Measurements from ENCODE around the gene HOXC9.

HOXC9 gene

DNA sequence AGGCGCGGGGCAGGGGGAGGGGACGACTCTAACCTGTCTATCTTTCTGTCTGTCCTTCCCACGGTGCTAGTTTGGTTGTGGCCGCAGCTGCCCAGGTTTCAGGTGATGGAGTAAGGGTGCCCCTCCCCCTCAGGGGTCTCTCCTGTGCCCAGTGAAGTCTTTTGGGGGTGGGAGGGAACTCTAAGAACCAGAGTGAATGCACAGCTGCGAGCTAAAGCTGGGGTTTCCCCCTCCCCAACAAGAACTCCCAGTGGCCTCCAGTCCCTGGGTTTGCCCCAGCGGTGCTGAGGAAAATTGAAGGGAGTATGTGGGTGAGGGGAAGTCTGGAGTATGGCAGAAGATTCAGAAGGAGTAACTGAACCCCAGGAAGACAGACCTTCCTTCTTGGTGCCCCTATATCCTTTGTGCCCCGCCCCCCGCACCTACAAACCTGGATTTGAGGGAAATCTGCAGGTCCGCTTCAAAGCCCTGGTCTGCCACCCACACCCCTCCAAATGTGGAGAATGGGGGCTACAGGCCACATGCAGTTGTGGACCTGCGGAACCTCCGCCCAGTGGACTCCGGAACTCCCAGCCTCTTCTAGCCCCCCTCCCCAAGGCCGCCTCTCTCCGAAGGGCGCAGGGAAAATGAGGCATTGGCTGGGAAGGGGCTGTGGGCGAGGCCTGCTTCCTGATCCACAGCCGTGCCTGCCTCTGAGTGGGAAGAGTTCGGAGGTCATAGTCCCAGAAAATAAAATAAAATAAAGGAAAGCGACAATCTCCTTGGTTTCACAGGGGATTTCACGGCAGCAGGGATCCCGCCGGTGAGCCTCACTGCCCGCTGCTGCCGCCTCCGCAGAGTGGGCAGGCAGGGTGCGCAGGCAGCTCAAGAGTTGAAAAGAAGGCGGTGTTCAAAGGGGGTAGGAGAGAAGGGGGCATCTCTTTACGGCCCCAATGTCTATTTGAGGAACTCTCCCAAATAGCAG, 3.4 kb upstream of the HOXC9 start:
- Histone ChIP-seq H3K27me3 (ENCODE audit: control insufficient read depth, insufficient read depth, low read length) (peaks cover 100% of the 10 kb centered on the region), H3K4me3 (ENCODE audit: low read depth, low read length) (peak overlapping the region; percentile 32), H3K36me3 (ENCODE audit: control insufficient read depth, insufficient read depth, low read length) (no peaks in the 10 kb centered on the region), H3K4me1 (ENCODE audit: control insufficient read depth, insufficient read depth, low read length) (no peaks in the 10 kb centered on the region), H3K9ac (ENCODE audit: low read depth, low read length) (no peak overlapping the region), H3K9me3 (ENCODE audit: control insufficient read depth, insufficient read depth, low read length) (no peaks in the 10 kb centered on the region)

GRCh38 chr12:53997204-53998109, 2.5 kb upstream of the HOXC9 start:
- no peaks in the 10 kb centered on the region for H3K36me3 ChIP-seq (ENCODE audit: control insufficient read depth, insufficient read depth, low read length)
- no peaks in the 10 kb centered on the region for H3K4me1 ChIP-seq (ENCODE audit: control insufficient read depth, insufficient read depth, low read length)
- H3K27me3 ChIP-seq (ENCODE audit: control insufficient read depth, insufficient read depth, low read length), result peaks cover 100% of the 10 kb centered on the region
- peak overlapping the region; percentile 22 for H3K4me3 ChIP-seq (ENCODE audit: low read depth, low read length)
- no peaks in the 10 kb centered on the region for H3K9me3 ChIP-seq (ENCODE audit: control insufficient read depth, insufficient read depth, low read length)
- no peak overlapping the region for H3K9ac ChIP-seq (ENCODE audit: low read depth, low read length)

DNA sequence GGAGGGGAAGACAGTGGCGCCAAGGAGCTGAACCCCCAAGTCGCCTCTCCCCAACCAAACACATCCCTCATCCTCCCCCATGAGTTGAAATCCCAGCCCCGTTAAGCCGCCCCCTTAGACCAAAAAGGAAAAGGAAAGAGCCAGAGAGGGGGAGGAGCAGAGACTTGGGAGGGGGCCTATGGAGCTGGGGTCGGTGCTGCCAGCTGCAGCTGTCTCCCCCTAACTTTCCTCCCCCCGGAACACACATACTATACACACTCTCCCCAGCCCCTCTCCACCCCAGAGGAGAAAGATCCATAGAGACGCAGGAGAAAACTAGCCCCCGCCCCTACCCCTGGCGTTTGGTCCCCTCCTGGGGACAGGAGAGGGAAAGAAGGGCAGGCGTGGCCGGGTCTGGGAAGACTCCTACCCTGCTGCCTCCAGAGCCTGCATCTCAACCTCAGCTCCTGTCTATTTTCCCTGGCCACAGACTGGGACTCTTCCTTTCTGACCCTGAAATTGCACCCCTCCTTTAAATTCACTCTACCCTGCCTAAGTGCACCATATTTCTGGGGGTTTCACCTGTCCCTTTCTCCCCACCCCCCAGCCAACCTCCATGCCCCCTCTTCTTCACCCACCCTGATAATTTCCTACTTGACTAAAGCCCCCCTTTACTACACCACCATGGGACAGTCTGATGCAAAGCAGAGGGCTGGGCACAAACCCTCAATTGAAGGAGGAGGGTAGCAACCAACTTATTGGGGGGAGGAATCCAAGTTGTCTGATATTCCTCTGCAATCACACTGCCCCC, 1.7 kb upstream of the HOXC9 start:
- peak overlapping the region; percentile 22 for H3K4me3 ChIP-seq (ENCODE audit: low read depth, low read length)
- no peaks in the 10 kb centered on the region for H3K36me3 ChIP-seq (ENCODE audit: control insufficient read depth, insufficient read depth, low read length)
- no peaks in the 10 kb centered on the region for H3K4me1 ChIP-seq (ENCODE audit: control insufficient read depth, insufficient read depth, low read length)
- no peaks in the 10 kb centered on the region for H3K9me3 ChIP-seq (ENCODE audit: control insufficient read depth, insufficient read depth, low read length)
- H3K9ac ChIP-seq (ENCODE audit: low read depth, low read length), result no peak overlapping the region
- peaks cover 100% of the 10 kb centered on the region for H3K27me3 ChIP-seq (ENCODE audit: control insufficient read depth, insufficient read depth, low read length)

- no peak overlapping the region for H3K9ac ChIP-seq (ENCODE audit: low read depth, low read length)
- H3K4me3 ChIP-seq (ENCODE audit: low read depth, low read length), result no peak overlapping the region
- H3K27me3 ChIP-seq (ENCODE audit: control insufficient read depth, insufficient read depth, low read length), result peaks cover 100% of the 10 kb centered on the region
- no peaks in the 10 kb centered on the region for H3K4me1 ChIP-seq (ENCODE audit: control insufficient read depth, insufficient read depth, low read length)
- H3K36me3 ChIP-seq (ENCODE audit: control insufficient read depth, insufficient read depth, low read length), result no peaks in the 10 kb centered on the region
- no peaks in the 10 kb centered on the region for H3K9me3 ChIP-seq (ENCODE audit: control insufficient read depth, insufficient read depth, low read length)
Measured at GRCh38 chr12:53998900-53999236, 1.1 kb upstream of the HOXC9 start.

- Histone ChIP-seq H3K4me3 (ENCODE audit: low read depth, low read length) (peak overlapping the region; percentile 32), H3K9ac (ENCODE audit: low read depth, low read length) (no peak overlapping the region), H3K27me3 (ENCODE audit: control insufficient read depth, insufficient read depth, low read length) (peaks cover 100% of the 10 kb centered on the region)
Measured at GRCh38 chr12:53999559-54000115, 324 bp upstream of the HOXC9 start.

DNA sequence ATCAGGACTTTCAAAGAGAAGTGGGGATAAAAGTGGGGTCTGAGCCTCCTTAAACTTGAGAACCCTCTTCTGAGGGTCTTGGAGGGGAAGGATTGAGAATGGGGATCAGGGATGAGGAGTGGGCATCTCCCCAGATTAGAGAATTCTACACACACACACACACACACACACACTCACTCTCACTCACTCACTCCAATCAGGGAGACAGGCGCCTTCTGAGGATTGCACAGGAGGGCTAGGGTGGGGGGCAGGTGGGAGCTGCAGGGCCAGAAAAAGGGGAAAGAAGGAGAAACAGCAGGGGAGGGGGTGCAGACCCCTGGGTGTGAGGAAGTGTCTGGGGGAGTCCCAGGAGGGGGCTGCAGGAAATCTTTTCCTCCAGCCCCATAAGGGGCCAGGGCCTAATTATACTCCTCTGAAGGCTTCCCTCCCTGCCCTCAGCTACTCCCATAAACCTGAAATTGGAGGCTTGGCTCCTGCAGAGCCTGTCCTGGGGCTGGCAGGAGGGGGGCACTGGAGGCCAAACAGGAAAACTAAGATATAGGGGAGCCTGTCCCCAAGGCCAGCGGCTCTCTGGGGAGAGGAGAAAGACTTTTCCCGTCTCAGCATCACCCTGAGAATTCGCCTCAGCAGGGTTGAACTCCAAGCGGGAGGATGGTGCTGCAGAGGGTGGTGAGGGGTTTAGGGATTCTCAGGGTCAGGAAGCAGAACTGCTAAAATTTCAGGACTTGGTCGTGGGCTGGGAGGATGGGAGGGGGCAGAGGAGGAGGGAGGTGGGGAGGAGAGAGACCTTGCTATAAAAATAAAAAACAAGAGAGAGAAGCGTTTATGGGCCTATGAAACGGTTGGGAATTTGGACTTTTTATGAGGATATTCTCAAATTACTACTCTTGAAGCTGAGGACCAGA, 1.6 kb downstream of the HOXC9 start:
- no peaks in the 10 kb centered on the region for H3K4me1 ChIP-seq (ENCODE audit: control insufficient read depth, insufficient read depth, low read length)
- no peak overlapping the region for H3K4me3 ChIP-seq (ENCODE audit: low read depth, low read length)
- H3K36me3 ChIP-seq (ENCODE audit: control insufficient read depth, insufficient read depth, low read length), result no peaks in the 10 kb centered on the region
- no peaks in the 10 kb centered on the region for H3K9me3 ChIP-seq (ENCODE audit: control insufficient read depth, insufficient read depth, low read length)
- peaks cover 100% of the 10 kb centered on the region for H3K27me3 ChIP-seq (ENCODE audit: control insufficient read depth, insufficient read depth, low read length)
- H3K9ac ChIP-seq (ENCODE audit: low read depth, low read length), result no peak overlapping the region

More at GRCh38 chr12:53999559-54000115, 324 bp upstream of the HOXC9 start:
- H3K4me1 ChIP-seq (ENCODE audit: control insufficient read depth, insufficient read depth, low read length), result no peaks in the 10 kb centered on the region
- H3K36me3 ChIP-seq (ENCODE audit: control insufficient read depth, insufficient read depth, low read length), result no peaks in the 10 kb centered on the region
- no peaks in the 10 kb centered on the region for H3K9me3 ChIP-seq (ENCODE audit: control insufficient read depth, insufficient read depth, low read length)

DNA sequence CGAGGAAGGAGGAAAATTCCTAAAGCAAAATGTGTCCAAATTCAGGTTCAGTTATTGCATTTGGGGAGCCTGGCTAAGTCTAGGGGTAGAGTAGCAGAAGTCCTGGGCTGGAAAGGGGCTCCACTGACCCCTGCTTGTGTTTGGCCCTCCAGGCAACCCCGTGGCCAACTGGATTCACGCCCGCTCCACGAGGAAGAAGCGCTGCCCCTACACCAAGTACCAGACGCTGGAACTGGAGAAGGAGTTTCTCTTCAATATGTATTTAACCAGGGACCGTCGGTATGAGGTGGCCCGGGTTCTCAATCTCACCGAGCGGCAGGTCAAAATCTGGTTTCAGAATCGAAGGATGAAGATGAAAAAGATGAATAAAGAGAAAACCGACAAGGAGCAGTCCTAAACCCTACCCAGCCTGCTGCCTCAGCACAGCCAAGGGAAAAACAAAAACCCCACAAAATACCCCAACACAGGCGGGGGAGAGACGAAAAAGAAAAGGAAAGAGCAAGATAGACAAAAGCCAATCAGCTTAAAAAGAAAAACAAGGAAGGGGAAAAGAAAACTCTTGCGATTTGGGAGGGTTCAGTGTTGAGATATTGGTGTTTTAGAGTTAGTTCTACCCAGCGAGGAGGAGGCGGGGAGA, 2.4 kb downstream of the HOXC9 start:
- no peaks in the 10 kb centered on the region for H3K9me3 ChIP-seq (ENCODE audit: control insufficient read depth, insufficient read depth, low read length)
- H3K4me3 ChIP-seq (ENCODE audit: low read depth, low read length), result peak overlapping the region; percentile 5
- no peaks in the 10 kb centered on the region for H3K4me1 ChIP-seq (ENCODE audit: control insufficient read depth, insufficient read depth, low read length)
- no peak overlapping the region for H3K9ac ChIP-seq (ENCODE audit: low read depth, low read length)
- H3K27me3 ChIP-seq (ENCODE audit: control insufficient read depth, insufficient read depth, low read length), result peaks cover 100% of the 10 kb centered on the region
- H3K36me3 ChIP-seq (ENCODE audit: control insufficient read depth, insufficient read depth, low read length), result no peaks in the 10 kb centered on the region

GRCh38 chr12:54002915-54003389, 3.0 kb downstream of the HOXC9 start:
- Histone ChIP-seq H3K9me3 (ENCODE audit: control insufficient read depth, insufficient read depth, low read length) (no peaks in the 10 kb centered on the region), H3K36me3 (ENCODE audit: control insufficient read depth, insufficient read depth, low read length) (no peaks in the 10 kb centered on the region), H3K27me3 (ENCODE audit: control insufficient read depth, insufficient read depth, low read length) (peaks cover 100% of the 10 kb centered on the region), H3K9ac (ENCODE audit: low read depth, low read length) (no peak overlapping the region), H3K4me1 (ENCODE audit: control insufficient read depth, insufficient read depth, low read length) (no peaks in the 10 kb centered on the region), H3K4me3 (ENCODE audit: low read depth, low read length) (no peak overlapping the region)

DNA sequence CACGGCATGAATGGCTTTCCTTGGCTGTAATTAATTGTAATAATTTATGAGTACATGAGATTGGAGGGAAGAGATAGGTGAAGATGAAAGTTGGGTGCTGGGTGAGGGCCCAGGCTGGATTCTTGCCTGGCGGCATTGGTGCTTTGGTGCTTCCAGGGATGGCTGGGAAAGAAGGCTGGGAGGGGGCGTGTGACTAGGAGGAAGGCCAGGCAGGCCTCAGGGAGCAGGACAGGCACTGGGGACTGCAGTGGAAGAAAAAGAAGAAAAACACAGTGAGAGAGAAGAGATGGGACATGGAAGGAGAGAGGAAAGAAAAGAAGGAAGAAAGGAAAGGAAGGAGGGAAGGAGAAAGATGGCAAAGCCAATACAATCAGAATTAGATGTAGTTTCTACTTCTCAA, 3.7 kb downstream of the HOXC9 start:
- Histone ChIP-seq H3K9ac (ENCODE audit: low read depth, low read length) (no peak overlapping the region), H3K27me3 (ENCODE audit: control insufficient read depth, insufficient read depth, low read length) (peaks cover 99% of the 10 kb centered on the region), H3K4me1 (ENCODE audit: control insufficient read depth, insufficient read depth, low read length) (no peaks in the 10 kb centered on the region), H3K4me3 (ENCODE audit: low read depth, low read length) (no peak overlapping the region), H3K36me3 (ENCODE audit: control insufficient read depth, insufficient read depth, low read length) (no peaks in the 10 kb centered on the region), H3K9me3 (ENCODE audit: control insufficient read depth, insufficient read depth, low read length) (no peaks in the 10 kb centered on the region)
